Type B pancreatic cell (in vitro differentiated cells): ENCODE measurements around the gene TIMM44. TPM values are rescaled to one million over a fixed set of nuclear protein-coding genes. Genes with fewer than 3 reads are reported as not detected.

Experiments
- DNase-seq: peaks from one replicate; pipeline ENCODE4 v3.0.0; 2021; ENCODE audit warnings: mixed read lengths; ENCODE audit not compliant: unreplicated experiment; ENCODE audit errors: extremely low spot score
- H3K27ac Mint-ChIP-seq: 2 replicates; pipeline ENCODE4 v1.8.0; 2021; ENCODE audit warnings: mild to moderate bottlenecking, mixed read lengths
- H3K27me3 Mint-ChIP-seq: 2 replicates; pipeline ENCODE4 v1.8.0; 2021; ENCODE audit warnings: mixed read lengths
- H3K36me3 Mint-ChIP-seq: 2 replicates; pipeline ENCODE4 v1.8.0; 2021; ENCODE audit warnings: mixed read lengths
- H3K4me1 Mint-ChIP-seq: one replicate; pipeline ENCODE4 v1.8.0; 2021; ENCODE audit warnings: mixed read lengths; ENCODE audit not compliant: unreplicated experiment
- H3K4me3 Mint-ChIP-seq: 2 replicates; pipeline ENCODE4 v1.8.0; 2021; ENCODE audit warnings: mild to moderate bottlenecking, mixed read lengths
- H3K9me3 Mint-ChIP-seq: 2 replicates; pipeline ENCODE4 v1.8.0; 2021; ENCODE audit warnings: mixed read lengths
- total RNA-seq: library from RNA; stranded (reverse); gene quantifications from 2 replicates; pipeline ENCODE4 v1.2.1, GENCODE V29; 2021; ENCODE audit warnings: low replicate concordance
- TF ChIP-seq, protein P1 (sequence below): fragments of 200-600 bp; sonication (generic); conservative IDR thresholded peaks from 2 replicates; pipeline ENCODE4 v1.5.0; 2021; ENCODE audit warnings: antibody characterized with exemption, mild to moderate bottlenecking

The TIMM44 gene
- total RNA-seq, 1 donor from 2014 or later: 80.4 TPM

GRCh38 chr19:7940841-7941240 lies 2.6 kb downstream of the TIMM44 start:
- no peaks in the 10 kb centered on the region for H3K9me3 Mint-ChIP-seq
- peak overlapping the region; percentile 65 for H3K4me3 Mint-ChIP-seq
- TF ChIP-seq, protein P1, sequence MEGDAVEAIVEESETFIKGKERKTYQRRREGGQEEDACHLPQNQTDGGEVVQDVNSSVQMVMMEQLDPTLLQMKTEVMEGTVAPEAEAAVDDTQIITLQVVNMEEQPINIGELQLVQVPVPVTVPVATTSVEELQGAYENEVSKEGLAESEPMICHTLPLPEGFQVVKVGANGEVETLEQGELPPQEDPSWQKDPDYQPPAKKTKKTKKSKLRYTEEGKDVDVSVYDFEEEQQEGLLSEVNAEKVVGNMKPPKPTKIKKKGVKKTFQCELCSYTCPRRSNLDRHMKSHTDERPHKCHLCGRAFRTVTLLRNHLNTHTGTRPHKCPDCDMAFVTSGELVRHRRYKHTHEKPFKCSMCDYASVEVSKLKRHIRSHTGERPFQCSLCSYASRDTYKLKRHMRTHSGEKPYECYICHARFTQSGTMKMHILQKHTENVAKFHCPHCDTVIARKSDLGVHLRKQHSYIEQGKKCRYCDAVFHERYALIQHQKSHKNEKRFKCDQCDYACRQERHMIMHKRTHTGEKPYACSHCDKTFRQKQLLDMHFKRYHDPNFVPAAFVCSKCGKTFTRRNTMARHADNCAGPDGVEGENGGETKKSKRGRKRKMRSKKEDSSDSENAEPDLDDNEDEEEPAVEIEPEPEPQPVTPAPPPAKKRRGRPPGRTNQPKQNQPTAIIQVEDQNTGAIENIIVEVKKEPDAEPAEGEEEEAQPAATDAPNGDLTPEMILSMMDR: no peak

GRCh38 chr19:7934766-7935165 lies 8.7 kb downstream of the TIMM44 start:
- TF ChIP-seq, protein P1: no peak

More at GRCh38 chr19:7940841-7941240, 2.6 kb downstream of the TIMM44 start:
- Mint-ChIP-seq H3K27ac (peak overlapping the region; percentile 77), H3K27me3 (no peaks in the 10 kb centered on the region), H3K4me1 (peaks cover 22% of the 10 kb centered on the region), H3K36me3 (peaks cover 3% of the 10 kb centered on the region)
- no peak for DNase-seq

GRCh38 chr19:7933828-7934725 lies 9.4 kb downstream of the TIMM44 start:
- Mint-ChIP-seq H3K9me3 (no peaks in the 10 kb centered on the region), H3K27me3 (no peaks in the 10 kb centered on the region), H3K4me1 (peaks cover 2% of the 10 kb centered on the region), H3K4me3 (no peak overlapping the region), H3K27ac (no peak overlapping the region), H3K36me3 (peaks cover 3% of the 10 kb centered on the region)
- TF ChIP-seq, protein P1: peak; percentile 7
- no peak for DNase-seq

More at GRCh38 chr19:7934766-7935165, 8.7 kb downstream of the TIMM44 start:
- no peaks in the 10 kb centered on the region for H3K9me3 Mint-ChIP-seq
- no peaks in the 10 kb centered on the region for H3K27me3 Mint-ChIP-seq
- H3K36me3 Mint-ChIP-seq: peaks cover 3% of the 10 kb centered on the region
- H3K27ac Mint-ChIP-seq: no peak overlapping the region
- no peak for DNase-seq
- H3K4me1 Mint-ChIP-seq: no peaks in the 10 kb centered on the region
- no peak overlapping the region for H3K4me3 Mint-ChIP-seq

DNA sequence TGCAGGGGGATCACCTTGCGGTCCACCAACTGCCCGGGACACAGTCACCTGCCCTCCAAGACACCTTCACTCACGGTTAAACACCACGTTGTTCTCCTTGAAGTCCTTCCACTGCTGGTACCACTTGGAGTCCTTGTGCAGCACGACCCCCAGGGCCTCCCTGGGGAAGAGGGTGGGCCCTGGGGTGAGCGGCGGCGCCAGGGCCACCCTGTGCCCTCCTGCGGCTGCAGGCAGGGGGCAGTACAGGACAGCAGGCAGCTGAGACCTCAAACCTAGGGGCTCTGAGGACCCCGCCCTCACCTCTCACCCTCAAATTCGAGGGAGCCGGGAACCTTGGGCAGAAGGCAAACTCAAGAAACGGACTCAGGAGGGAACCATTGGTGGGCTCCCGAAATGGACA lies 10.1 kb downstream of the TIMM44 start:
- no peak for DNase-seq
- Mint-ChIP-seq H3K4me3 (no peak overlapping the region), H3K4me1 (peaks cover 8% of the 10 kb centered on the region), H3K27me3 (no peaks in the 10 kb centered on the region), H3K27ac (no peak overlapping the region), H3K9me3 (no peaks in the 10 kb centered on the region), H3K36me3 (peaks cover 2% of the 10 kb centered on the region)
- TF ChIP-seq, protein P1: peak; percentile 52

- TF ChIP-seq, protein P1: no peak
- Mint-ChIP-seq H3K36me3 (peaks cover 4% of the 10 kb centered on the region), H3K4me1 (peaks cover 12% of the 10 kb centered on the region), H3K4me3 (no peak overlapping the region), H3K27me3 (no peaks in the 10 kb centered on the region), H3K9me3 (no peaks in the 10 kb centered on the region), H3K27ac (no peak overlapping the region)
- no peak for DNase-seq
Measured at GRCh38 chr19:7932930-7933300, 10.6 kb downstream of the TIMM44 start.
